Natural killer cell (primary cell): ENCODE results near the gene ADAMTS17. TPM values are rescaled to one million over a fixed set of nuclear protein-coding genes. Genes with fewer than 3 reads are reported as not detected.

Experiments
- ATAC-seq, 3 donors: fragments of 150-1000 bp in 2 of 3; fragments of 200-7000 bp in 1 of 3; cut with Tn5 transposase; 1 replicate in 1 of 3; 2 replicates in 2 of 3; pipeline ENCODE4 v1.10.0; 2021; ENCODE audit warnings: mild to moderate bottlenecking in 2 of 3, moderate library complexity in 2 of 3
- DNase-seq, 2 donors: peaks; one replicate each; pipeline versions ENCODE4 v3.0.0 to v3.0.0-alpha.2; 2013 to 2021; ENCODE audit warnings: mixed read lengths in 1 of 2
- H3K27ac ChIP-seq: one replicate; pipeline ENCODE4 v1.5.1; 2013; ENCODE audit warnings: mild to moderate bottlenecking, low read length
- H3K27me3 ChIP-seq: one replicate; pipeline ENCODE4 v1.6.1; 2013; ENCODE audit warnings: low read length; ENCODE audit not compliant: control insufficient read depth, insufficient read depth
- H3K36me3 ChIP-seq: one replicate; pipeline ENCODE4 v1.6.1; 2013; ENCODE audit warnings: low read length; ENCODE audit not compliant: control insufficient read depth, insufficient read depth
- H3K4me1 ChIP-seq: one replicate; pipeline ENCODE4 v1.6.1; 2013; ENCODE audit warnings: low read length; ENCODE audit not compliant: control insufficient read depth, insufficient read depth
- H3K4me3 ChIP-seq: one replicate; pipeline ENCODE4 v1.5.1; 2013; ENCODE audit warnings: low read length
- H3K9me3 ChIP-seq: one replicate; pipeline ENCODE4 v1.6.1; 2013; ENCODE audit warnings: low read length; ENCODE audit not compliant: control insufficient read depth, insufficient read depth
- H3K27ac Mint-ChIP-seq, 2 donors: one replicate each; pipeline ENCODE4 v1.8.0; 2022; ENCODE audit warnings: mild to moderate bottlenecking in 2 of 2, mixed read lengths in 2 of 2, moderate library complexity in 1 of 2
- H3K27me3 Mint-ChIP-seq, 2 donors: one replicate each; pipeline ENCODE4 v1.8.0; 2022; ENCODE audit warnings: low read depth in 2 of 2, mixed read lengths in 2 of 2
- H3K36me3 Mint-ChIP-seq: one replicate; pipeline ENCODE4 v1.8.0; 2022; ENCODE audit warnings: mixed read lengths
- H3K4me1 Mint-ChIP-seq, 2 donors: one replicate each; pipeline ENCODE4 v1.8.0; 2022; ENCODE audit warnings: mixed read lengths in 2 of 2
- H3K4me3 Mint-ChIP-seq: one replicate; pipeline ENCODE4 v1.8.0; 2022; ENCODE audit warnings: mild to moderate bottlenecking, moderate library complexity, mixed read lengths
- H3K9me3 Mint-ChIP-seq, 2 donors: one replicate each; pipeline ENCODE4 v1.8.0; 2022; ENCODE audit warnings: mixed read lengths in 2 of 2
- WGBS: methylation state at CpG from one replicate; pipeline ENCODE4 v1.1.7; 2013; ENCODE audit warnings: missing lambda C conversion rate; ENCODE audit not compliant: insufficient coverage; 5-methylcytosine and 5-hydroxymethylcytosine counted together
- intact Hi-C: fragments of 100-400 bp; cut with micrococcal nuclease; formaldehyde crosslinking; loops from one replicate; pipeline ENCODE4 v1.14.2; 2022
- total RNA-seq, 4 donors: library from RNA; stranded (reverse); fragments of 120-200 nt in 1 of 4; gene quantifications; one replicate each; pipeline versions ENCODE4 v1.2.3 to v1.2.4, GENCODE V29; 2013 to 2022
- TF ChIP-seq, protein P1 (sequence below): fragments of 200-600 bp; IDR thresholded peaks from one replicate; pipeline ENCODE4 v1.8.0; 2022; ENCODE audit warnings: antibody characterized with exemption

The ADAMTS17 gene
- total RNA-seq, 3 donors from 2014 or later (not counting 1 experiment from before 2014, with no cell fraction given) = 4.8 to 9.5 (median 5.3) TPM

DNA sequence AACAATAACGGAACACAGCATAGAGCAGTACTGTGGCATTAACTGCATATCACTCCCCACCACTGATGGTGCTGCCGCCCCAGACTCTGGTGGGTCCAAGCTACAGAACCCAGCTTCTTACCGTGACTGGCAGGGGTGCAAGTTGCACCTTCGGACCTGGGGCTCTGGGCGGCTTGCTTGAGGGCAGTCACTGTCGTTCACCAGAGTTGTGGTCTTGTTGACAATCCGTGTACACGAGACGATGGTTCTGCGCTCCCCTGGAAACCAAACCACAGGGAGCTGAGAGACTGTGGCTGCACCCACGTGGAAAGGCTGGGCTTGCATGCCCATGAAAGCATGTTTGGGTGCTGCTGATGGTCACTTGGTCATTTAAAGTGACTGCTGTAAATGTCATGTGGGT is 293.0 kb downstream of the ADAMTS17 start:
- no peaks in the 10 kb centered on the region for H3K9me3 ChIP-seq
- Mint-ChIP-seq H3K4me1 (peaks cover 0 to 5% of the 10 kb centered on the region in 2 donors), H3K27ac (no peak overlapping the region), H3K9me3 (peaks cover 0 to 4% of the 10 kb centered on the region in 2 donors), H3K27me3 (peaks cover 4 to 9% of the 10 kb centered on the region in 2 donors), H3K4me3 (no peak overlapping the region), H3K36me3 (peaks cover 7% of the 10 kb centered on the region)
- H3K27ac ChIP-seq = no peak overlapping the region
- no peaks in the 10 kb centered on the region for H3K36me3 ChIP-seq
- H3K27me3 ChIP-seq = no peaks in the 10 kb centered on the region
- TF ChIP-seq, protein P1, sequence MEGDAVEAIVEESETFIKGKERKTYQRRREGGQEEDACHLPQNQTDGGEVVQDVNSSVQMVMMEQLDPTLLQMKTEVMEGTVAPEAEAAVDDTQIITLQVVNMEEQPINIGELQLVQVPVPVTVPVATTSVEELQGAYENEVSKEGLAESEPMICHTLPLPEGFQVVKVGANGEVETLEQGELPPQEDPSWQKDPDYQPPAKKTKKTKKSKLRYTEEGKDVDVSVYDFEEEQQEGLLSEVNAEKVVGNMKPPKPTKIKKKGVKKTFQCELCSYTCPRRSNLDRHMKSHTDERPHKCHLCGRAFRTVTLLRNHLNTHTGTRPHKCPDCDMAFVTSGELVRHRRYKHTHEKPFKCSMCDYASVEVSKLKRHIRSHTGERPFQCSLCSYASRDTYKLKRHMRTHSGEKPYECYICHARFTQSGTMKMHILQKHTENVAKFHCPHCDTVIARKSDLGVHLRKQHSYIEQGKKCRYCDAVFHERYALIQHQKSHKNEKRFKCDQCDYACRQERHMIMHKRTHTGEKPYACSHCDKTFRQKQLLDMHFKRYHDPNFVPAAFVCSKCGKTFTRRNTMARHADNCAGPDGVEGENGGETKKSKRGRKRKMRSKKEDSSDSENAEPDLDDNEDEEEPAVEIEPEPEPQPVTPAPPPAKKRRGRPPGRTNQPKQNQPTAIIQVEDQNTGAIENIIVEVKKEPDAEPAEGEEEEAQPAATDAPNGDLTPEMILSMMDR = no peak
- no peak for ATAC-seq
- no peak overlapping the region for H3K4me3 ChIP-seq
- no peaks in the 10 kb centered on the region for H3K4me1 ChIP-seq
- DNase-seq = no peak
- intact Hi-C loops = no loop called here
- 85% methylated on average over 11 of the region's 11 CpGs for WGBS

DNA sequence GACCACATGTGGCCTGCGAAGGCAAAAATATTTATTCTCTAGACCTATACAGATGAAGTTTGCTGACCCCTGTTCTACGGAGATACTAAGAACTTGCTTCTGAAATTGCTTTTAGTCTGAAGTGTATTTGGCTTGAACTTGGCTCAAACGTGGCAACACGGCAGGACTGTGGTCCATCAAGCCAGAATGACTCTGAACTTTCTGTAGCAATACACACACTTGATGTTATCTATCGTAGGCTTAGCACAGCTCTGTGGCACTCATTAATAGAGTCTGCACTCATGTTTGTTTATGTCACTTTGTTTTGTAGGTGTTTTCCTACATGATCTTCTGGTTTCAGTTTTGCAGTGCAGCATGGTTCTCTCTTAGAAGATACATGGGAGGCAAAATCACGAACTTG is 298.1 kb downstream of the ADAMTS17 start:
- DNase-seq (no peak), ATAC-seq (no peak)
- peaks cover 0 to 6% of the 10 kb centered on the region in 2 donors for H3K27me3 Mint-ChIP-seq
- Histone ChIP-seq H3K9me3 (no peaks in the 10 kb centered on the region), H3K4me3 (no peak overlapping the region), H3K4me1 (no peaks in the 10 kb centered on the region), H3K36me3 (no peaks in the 10 kb centered on the region), H3K27me3 (no peaks in the 10 kb centered on the region), H3K27ac (no peak overlapping the region)
- 88% methylated on average over 6 of the region's 6 CpGs for WGBS
- TF ChIP-seq, protein P1 = no peak
- intact Hi-C loops = no loop called here
- no peaks in the 10 kb centered on the region for H3K4me1 Mint-ChIP-seq
- H3K27ac Mint-ChIP-seq = no peak overlapping the region
- peaks cover 0 to 4% of the 10 kb centered on the region in 2 donors for H3K9me3 Mint-ChIP-seq
- no peak overlapping the region for H3K4me3 Mint-ChIP-seq
- H3K36me3 Mint-ChIP-seq = peaks cover 7% of the 10 kb centered on the region

DNA sequence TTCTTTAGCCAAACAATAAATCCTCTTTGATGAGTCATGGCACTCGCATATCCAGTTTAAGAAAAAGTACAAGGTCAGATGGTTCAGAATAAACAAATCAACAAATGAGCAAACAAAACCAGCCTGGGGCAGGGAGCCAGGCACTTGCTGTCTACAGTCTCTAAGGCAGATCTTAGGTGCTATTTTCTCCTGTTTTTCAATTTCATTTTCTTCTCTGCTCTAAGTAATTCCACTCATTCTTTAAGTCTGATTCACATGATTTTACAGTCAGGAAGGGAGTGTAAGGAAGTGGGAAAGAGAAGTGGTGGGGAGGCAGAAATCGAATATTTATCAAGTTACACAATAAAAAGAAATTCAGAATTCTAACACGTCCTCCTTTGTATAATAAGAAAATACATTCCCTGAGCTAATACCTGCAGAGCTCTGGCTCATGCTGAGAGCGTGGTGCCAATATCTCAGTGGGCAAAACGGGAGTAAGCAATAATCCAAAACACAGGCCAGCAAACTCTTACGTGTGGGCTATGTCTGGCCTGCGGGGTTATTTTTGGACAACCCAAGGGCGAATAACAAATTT is 298.6 kb downstream of the ADAMTS17 start:
- 93% methylated on average over 7 of the region's 8 CpGs for WGBS
- ATAC-seq = no peak
- no peak for DNase-seq

More for the DNA sequence above, 298.6 kb downstream of the ADAMTS17 start:
- H3K27me3 Mint-ChIP-seq = peaks cover 0 to 6% of the 10 kb centered on the region in 2 donors
- H3K9me3 ChIP-seq = no peaks in the 10 kb centered on the region
- no peak overlapping the region for H3K27ac ChIP-seq
- H3K4me1 ChIP-seq = no peaks in the 10 kb centered on the region
- no peak overlapping the region for H3K4me3 ChIP-seq
- intact Hi-C loops = no loop called here
- no peak overlapping the region for H3K27ac Mint-ChIP-seq
- H3K4me1 Mint-ChIP-seq = no peaks in the 10 kb centered on the region
- H3K4me3 Mint-ChIP-seq = no peak overlapping the region
- peaks cover 0 to 4% of the 10 kb centered on the region in 2 donors for H3K9me3 Mint-ChIP-seq
- H3K36me3 ChIP-seq = no peaks in the 10 kb centered on the region
- peaks cover 7% of the 10 kb centered on the region for H3K36me3 Mint-ChIP-seq
- H3K27me3 ChIP-seq = no peaks in the 10 kb centered on the region
- TF ChIP-seq, protein P1 = no peak
